ENCODE measurements around the gene ICAM4. TPM values are rescaled to one million over a fixed set of nuclear protein-coding genes. Genes with fewer than 3 reads are reported as not detected.

ICAM4 gene
- polyA plus RNA-seq, 1 of the 3 experiments (the other 2 are of a cell fraction), result 0.05 TPM

DNA sequence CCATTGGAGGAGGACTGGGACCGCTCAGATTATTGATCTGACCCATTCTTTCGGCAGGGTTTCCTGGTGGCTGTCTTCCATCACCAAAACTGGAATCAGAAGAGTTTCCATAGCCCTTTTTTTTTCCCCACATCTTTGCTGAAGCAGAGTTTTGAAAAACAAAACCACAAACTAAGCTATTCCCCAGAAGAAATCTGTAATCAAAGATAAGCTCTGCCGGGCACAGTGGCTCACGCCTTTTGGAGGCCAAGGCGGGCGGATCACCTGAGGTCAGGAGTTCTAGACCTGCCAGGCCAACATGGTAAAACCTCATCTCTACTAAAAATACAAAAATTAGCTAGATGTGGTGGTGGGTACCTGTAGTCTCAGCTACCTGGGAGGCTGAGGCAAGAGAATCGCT, 20.0 kb upstream of the ICAM4 start (continued):
- TF ChIP-seq POLR2AphosphoS5 (IDR thresholded peaks at IDR 0.05; ENCODE audit: low read depth, low read length) (no peak), TCF12 (IDR thresholded peaks at IDR 0.05) (no peak)

DNA sequence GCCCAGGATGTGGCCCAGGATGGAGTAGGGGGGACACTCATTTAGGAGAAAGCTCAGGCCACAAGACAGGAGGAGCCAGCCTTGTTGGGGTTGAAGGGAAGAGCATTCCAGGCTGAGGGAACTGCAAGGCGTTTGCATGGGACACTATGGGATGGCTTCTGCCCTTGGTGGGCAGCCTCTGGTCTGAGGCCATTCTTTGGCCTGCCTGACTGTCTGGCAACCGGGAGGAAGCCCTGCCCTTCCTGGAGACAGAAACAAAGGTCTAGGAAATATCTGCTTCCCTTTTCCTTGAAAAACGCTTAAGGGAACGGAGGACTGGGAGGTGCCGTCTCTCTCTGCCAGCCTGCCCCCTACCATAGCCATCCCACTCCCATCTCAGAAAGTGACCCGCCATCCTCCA, 18.7 kb upstream of the ICAM4 start:
- Histone ChIP-seq H3K9ac (no peak overlapping the region), H3K36me3 (replicated peaks in 1 of 2; ENCODE audit: control insufficient read depth in 1 of 2, insufficient read depth in 2 of 2, low read length in 1 of 2) (no peaks in the 10 kb centered on the region), H2AFZ (ENCODE audit: low read depth) (no peak overlapping the region), H3K4me3 (ENCODE audit: low read depth in 2 of 2, low read length in 1 of 2) (no peak overlapping the region), H4K20me1 (ENCODE audit: insufficient read depth) (no peaks in the 10 kb centered on the region), H3K9me2 (no peaks in the 10 kb centered on the region), H3F3A (replicated peaks; ENCODE audit: insufficient read depth) (peaks cover 2% of the 10 kb centered on the region), H3K4me2 (no peak overlapping the region), H3K27ac (ENCODE audit: low read depth in 2 of 2, low read length in 1 of 2) (no peak overlapping the region), H3K4me1 (ENCODE audit: control insufficient read depth in 1 of 2, insufficient read depth in 2 of 2, low read depth in 1 of 2, low read length in 1 of 2) (peaks cover 0 to 4% of the 10 kb centered on the region in 2 experiments; a peak in 2 of 4 replicates), H3K27me3 (ENCODE audit: insufficient read depth) (no peaks in the 10 kb centered on the region), H3K79me2 (ENCODE audit: insufficient read depth) (no peaks in the 10 kb centered on the region), H3K9me3 (no peaks in the 10 kb centered on the region)
- WGBS (ENCODE audit: low lambda C conversion rate), result 83% methylated on average over 3 of the region's 6 CpGs
- no peak for TF ChIP-seq MXI1 (IDR thresholded peaks at IDR 0.05; ENCODE audit: low read depth, low read length)
- TF ChIP-seq, protein P1, sequence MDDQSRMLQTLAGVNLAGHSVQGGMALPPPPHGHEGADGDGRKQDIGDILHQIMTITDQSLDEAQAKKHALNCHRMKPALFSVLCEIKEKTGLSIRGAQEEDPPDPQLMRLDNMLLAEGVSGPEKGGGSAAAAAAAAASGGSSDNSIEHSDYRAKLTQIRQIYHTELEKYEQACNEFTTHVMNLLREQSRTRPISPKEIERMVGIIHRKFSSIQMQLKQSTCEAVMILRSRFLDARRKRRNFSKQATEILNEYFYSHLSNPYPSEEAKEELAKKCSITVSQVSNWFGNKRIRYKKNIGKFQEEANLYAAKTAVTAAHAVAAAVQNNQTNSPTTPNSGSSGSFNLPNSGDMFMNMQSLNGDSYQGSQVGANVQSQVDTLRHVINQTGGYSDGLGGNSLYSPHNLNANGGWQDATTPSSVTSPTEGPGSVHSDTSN (IDR thresholded peaks at IDR 0.05), result no peak
- TF ChIP-seq USF1 (IDR thresholded peaks at IDR 0.05; ENCODE audit: borderline replicate concordance, low read depth), result no peak
- ChIA-PET CTCF (interaction anchor here (0.8 to 17.2 kb wide), 8 partner anchors 9 to 155 kb away, joined by 3 to 596 read pairs (median 35); partner anchors contain the start of genes CDC37, ICAM4, ICAM5 and TYK2), POLR2A (no interaction called here)
- DNase-seq, result no peak

DNA sequence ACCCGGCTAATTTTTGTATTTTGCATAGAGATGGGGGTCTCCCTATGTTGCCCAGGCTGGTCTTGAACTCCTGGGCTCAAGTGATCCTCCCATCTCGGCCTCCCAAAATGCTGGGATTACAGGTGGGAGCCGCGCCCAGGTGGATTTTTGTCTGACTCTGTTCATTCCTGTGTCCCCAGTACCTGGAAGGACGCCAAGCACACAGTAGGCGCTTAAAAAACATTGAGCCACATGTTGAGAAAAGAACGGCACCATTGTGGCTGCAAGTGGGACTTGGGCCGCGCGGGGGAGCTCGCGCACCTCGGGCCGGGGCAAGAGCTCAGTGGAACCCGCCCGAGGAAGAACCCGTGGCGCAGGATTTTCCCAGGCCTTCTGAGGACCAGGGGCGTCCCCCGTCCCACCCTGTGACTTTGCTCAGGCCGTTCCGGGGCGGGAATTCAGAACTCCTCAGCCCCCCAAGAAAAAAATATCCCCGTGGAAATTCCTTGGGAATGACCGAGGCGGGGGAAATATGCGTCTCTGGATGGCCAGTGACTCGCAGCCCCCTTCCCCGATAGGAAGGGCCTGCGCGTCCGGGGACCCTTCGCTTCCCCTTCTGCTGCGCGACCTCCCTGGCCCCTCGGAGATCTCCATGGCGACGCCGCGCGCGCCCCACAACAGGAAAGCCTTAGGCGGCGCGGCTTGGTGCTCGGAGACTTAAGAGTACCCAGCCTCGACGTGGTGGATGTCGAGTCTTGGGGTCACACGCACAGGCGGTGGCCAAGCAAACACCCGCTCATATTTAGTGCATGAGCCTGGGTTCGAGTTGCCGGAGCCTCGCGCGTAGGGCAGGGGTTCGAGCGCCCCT, 17.2 kb upstream of the ICAM4 start:
- DNase-seq, result peak; percentile 91
- no peak overlapping the region for H3K27ac ChIP-seq (ENCODE audit: low read depth in 2 of 2, low read length in 1 of 2)
- no peaks in the 10 kb centered on the region for H3K36me3 ChIP-seq (replicated peaks in 1 of 2; ENCODE audit: control insufficient read depth in 1 of 2, insufficient read depth in 2 of 2, low read length in 1 of 2)
- no peaks in the 10 kb centered on the region for H3K9me3 ChIP-seq
- peak overlapping the region; percentile 23 to 24; a peak in 3 of 4 replicates for H3K4me3 ChIP-seq (ENCODE audit: low read depth in 2 of 2, low read length in 1 of 2)
- H3K4me1 ChIP-seq (ENCODE audit: control insufficient read depth in 1 of 2, insufficient read depth in 2 of 2, low read depth in 1 of 2, low read length in 1 of 2), result peaks cover 0 to 4% of the 10 kb centered on the region in 2 experiments; a peak in 2 of 4 replicates
- H3K79me2 ChIP-seq (ENCODE audit: insufficient read depth), result no peaks in the 10 kb centered on the region
- peaks cover 2% of the 10 kb centered on the region for H3F3A ChIP-seq (replicated peaks; ENCODE audit: insufficient read depth)
- H3K9ac ChIP-seq, result no peak overlapping the region
- H3K27me3 ChIP-seq (ENCODE audit: insufficient read depth), result no peaks in the 10 kb centered on the region
- H4K20me1 ChIP-seq (ENCODE audit: insufficient read depth), result no peaks in the 10 kb centered on the region
- peak overlapping the region; percentile 72; the same call in 1 of the 2 replicates for H2AFZ ChIP-seq (ENCODE audit: low read depth)
- WGBS (ENCODE audit: low lambda C conversion rate), result 12% methylated on average over 27 of the region's 59 CpGs
- peak overlapping the region; percentile 59 for H3K4me2 ChIP-seq
- POLR2A ChIA-PET, result interaction anchor here (1.3 to 1.4 kb wide), 2 partner anchors 11 to 119 kb away, joined by 4 to 10 read pairs; no protein-coding TSS in a partner anchor
- H3K9me2 ChIP-seq, result no peaks in the 10 kb centered on the region
- CTCF ChIA-PET, result interaction anchor here (0.6 to 17.2 kb wide), 26 partner anchors 11 to 183 kb away, joined by 3 to 596 read pairs (median 4); partner anchors contain the start of genes CDC37, FDX2, ICAM4 and ICAM5
- TF ChIP-seq ELF1 (IDR thresholded peaks at IDR 0.05), result no peak
- TF ChIP-seq NFIC (IDR thresholded peaks at IDR 0.05; ENCODE audit: borderline replicate concordance), result no peak
- TF ChIP-seq GATA2 (CRISPR knock-in tag; IDR thresholded peaks at IDR 0.05), result no peak
- TF ChIP-seq SMC3 (IDR thresholded peaks at IDR 0.05; ENCODE audit: low read depth, low read length), result peak; percentile 90
- no peak; the same call in 1 of the 2 replicates for TF ChIP-seq TCF12 (IDR thresholded peaks at IDR 0.05)
- no peak for TF ChIP-seq FOXM1 (IDR thresholded peaks at IDR 0.05; ENCODE audit: low read depth)
- no peak for TF ChIP-seq NRF1 (IDR thresholded peaks at IDR 0.05; ENCODE audit: low read depth, low read length)
- TF ChIP-seq CTCF (IDR thresholded peaks at IDR 0.05), result peak; percentile 93
- no peak for TF ChIP-seq RXRA (IDR thresholded peaks at IDR 0.05; ENCODE audit: borderline replicate concordance, low read depth)
- TF ChIP-seq FOXJ3 (CRISPR knock-in tag; IDR thresholded peaks at IDR 0.05), result no peak
- TF ChIP-seq, protein P1 (IDR thresholded peaks at IDR 0.05), result no peak
- no peak for TF ChIP-seq MXI1 (IDR thresholded peaks at IDR 0.05; ENCODE audit: low read depth, low read length)
- no peak for TF ChIP-seq RFX5 (IDR thresholded peaks at IDR 0.05; ENCODE audit: low read length)
- TF ChIP-seq, protein P2, sequence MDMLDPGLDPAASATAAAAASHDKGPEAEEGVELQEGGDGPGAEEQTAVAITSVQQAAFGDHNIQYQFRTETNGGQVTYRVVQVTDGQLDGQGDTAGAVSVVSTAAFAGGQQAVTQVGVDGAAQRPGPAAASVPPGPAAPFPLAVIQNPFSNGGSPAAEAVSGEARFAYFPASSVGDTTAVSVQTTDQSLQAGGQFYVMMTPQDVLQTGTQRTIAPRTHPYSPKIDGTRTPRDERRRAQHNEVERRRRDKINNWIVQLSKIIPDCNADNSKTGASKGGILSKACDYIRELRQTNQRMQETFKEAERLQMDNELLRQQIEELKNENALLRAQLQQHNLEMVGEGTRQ (IDR thresholded peaks at IDR 0.05; ENCODE audit: borderline replicate concordance, low read depth, low read length), result no peak
- TF ChIP-seq RAD21 (IDR thresholded peaks at IDR 0.05; ENCODE audit: low read length), result peak; percentile 93
- TF ChIP-seq EZH2phosphoT487 (IDR thresholded peaks at IDR 0.05; ENCODE audit: borderline replicate concordance, low read depth), result no peak
